ENCODE measurements around the gene GOLGA6B.

- TF ChIP-seq POLR2A (IDR thresholded peaks at IDR 0.05; ENCODE audit: low read depth, low read length): no peak
- TF ChIP-seq PAX5 (IDR thresholded peaks at IDR 0.05; ENCODE audit: insufficient read depth, low read length, severe bottlenecking): no peak
- TF ChIP-seq POLR2AphosphoS5 (IDR thresholded peaks at IDR 0.05; ENCODE audit: low read depth, low read length): no peak
These were observed 44.4 kb downstream of the GOLGA6B start for GRCh38 chr15:72698938-72699337.

Measured in GM12891 (cell line).